Measurements from ENCODE around the gene CACNA1S. TPM values are rescaled to one million over a fixed set of nuclear protein-coding genes. Genes with fewer than 3 reads are reported as not detected.

The CACNA1S gene
- total RNA-seq, 1 experiment from 2014 or later: not detected

DNA sequence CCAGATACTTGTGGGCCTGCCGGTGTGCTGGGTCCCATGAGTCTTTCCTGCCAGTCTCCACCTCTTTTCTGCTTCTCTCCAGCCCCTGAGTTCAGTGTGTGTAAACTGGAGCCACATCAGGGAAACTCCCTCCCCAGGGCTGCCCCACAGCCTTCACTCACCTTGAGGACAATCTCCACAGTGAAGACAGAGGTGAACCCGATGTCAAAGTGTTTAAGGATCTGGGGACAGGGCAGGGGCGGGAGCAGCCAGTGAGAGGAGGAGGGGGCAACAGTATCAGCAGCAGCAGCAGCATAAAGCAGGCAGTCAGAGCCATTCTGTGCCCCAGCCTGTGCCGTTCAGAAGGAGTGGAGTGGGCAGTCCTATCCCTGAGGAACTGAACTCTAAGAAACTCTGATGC, 43.2 kb downstream of the CACNA1S start:
- H3K4me1 Mint-ChIP-seq: peaks cover 6 to 20% of the 10 kb centered on the region in 2 experiments
- no peaks in the 10 kb centered on the region for H3K27me3 ChIP-seq (ENCODE audit: insufficient read depth, low read length)
- no peaks in the 10 kb centered on the region for H3K9me3 ChIP-seq (ENCODE audit: control insufficient read depth, low read depth, low read length)
- H3K79me1 ChIP-seq (ENCODE audit: insufficient read depth, low read depth, low read length, poor library complexity, severe bottlenecking): no peaks in the 10 kb centered on the region
- H3K4me1 ChIP-seq (ENCODE audit: insufficient read depth, low read length): no peaks in the 10 kb centered on the region
- no peak overlapping the region for H2AK5ac ChIP-seq (ENCODE audit: insufficient read length, low read length)
- H2BK120ac ChIP-seq (ENCODE audit: low read depth, low read length, poor library complexity, severe bottlenecking): no peak overlapping the region
- H3K79me2 ChIP-seq (ENCODE audit: insufficient read depth, low read length): no peaks in the 10 kb centered on the region
- H3T11ph ChIP-seq (ENCODE audit: low read length): no peak overlapping the region
- no peak overlapping the region for H4K8ac ChIP-seq (replicated peaks; ENCODE audit: insufficient read length, low read depth, low read length)
- H3K23ac ChIP-seq (ENCODE audit: insufficient read length, low read depth, low read length): no peak overlapping the region
- TF ChIP-seq, protein P1, sequence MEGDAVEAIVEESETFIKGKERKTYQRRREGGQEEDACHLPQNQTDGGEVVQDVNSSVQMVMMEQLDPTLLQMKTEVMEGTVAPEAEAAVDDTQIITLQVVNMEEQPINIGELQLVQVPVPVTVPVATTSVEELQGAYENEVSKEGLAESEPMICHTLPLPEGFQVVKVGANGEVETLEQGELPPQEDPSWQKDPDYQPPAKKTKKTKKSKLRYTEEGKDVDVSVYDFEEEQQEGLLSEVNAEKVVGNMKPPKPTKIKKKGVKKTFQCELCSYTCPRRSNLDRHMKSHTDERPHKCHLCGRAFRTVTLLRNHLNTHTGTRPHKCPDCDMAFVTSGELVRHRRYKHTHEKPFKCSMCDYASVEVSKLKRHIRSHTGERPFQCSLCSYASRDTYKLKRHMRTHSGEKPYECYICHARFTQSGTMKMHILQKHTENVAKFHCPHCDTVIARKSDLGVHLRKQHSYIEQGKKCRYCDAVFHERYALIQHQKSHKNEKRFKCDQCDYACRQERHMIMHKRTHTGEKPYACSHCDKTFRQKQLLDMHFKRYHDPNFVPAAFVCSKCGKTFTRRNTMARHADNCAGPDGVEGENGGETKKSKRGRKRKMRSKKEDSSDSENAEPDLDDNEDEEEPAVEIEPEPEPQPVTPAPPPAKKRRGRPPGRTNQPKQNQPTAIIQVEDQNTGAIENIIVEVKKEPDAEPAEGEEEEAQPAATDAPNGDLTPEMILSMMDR (conservative IDR thresholded peaks at IDR 0.05): no peak
- no peak overlapping the region for H3K9ac ChIP-seq (ENCODE audit: extremely low read depth, insufficient read length, low read length)
- no peak overlapping the region for H4K5ac ChIP-seq (ENCODE audit: insufficient read length, low read depth, low read length)
- H3K4me2 ChIP-seq (ENCODE audit: insufficient read depth, insufficient read length, low read length): no peak overlapping the region
- H3K14ac ChIP-seq (ENCODE audit: insufficient read depth, low read length): no peak overlapping the region
- H3K27ac Mint-ChIP-seq: peak overlapping the region in 1 of 3 experiments; percentile 28; a peak in 2 of 7 replicates
- no peak overlapping the region for H3K27ac ChIP-seq (ENCODE audit: insufficient read length, low read depth, low read length)
- no peak overlapping the region for H2BK15ac ChIP-seq (ENCODE audit: low read depth, low read length)
- DNase-seq: no peak
- peaks cover 5% of the 10 kb centered on the region for H3K27me3 Mint-ChIP-seq (ENCODE audit: low read depth)
- H2BK5ac ChIP-seq (ENCODE audit: insufficient read length, low read length): no peak overlapping the region
- no peak overlapping the region for H2BK12ac ChIP-seq (ENCODE audit: insufficient read length, low read depth, low read length)
- H2AFZ ChIP-seq (ENCODE audit: low read length): no peak overlapping the region
- H3K18ac ChIP-seq (ENCODE audit: insufficient read length, low read depth, low read length): no peak overlapping the region
- H3K9me3 Mint-ChIP-seq: no peaks in the 10 kb centered on the region
- no peak overlapping the region for H3K56ac ChIP-seq (ENCODE audit: insufficient read length, low read depth, low read length)
- no peaks in the 10 kb centered on the region for H3K36me3 Mint-ChIP-seq (ENCODE audit: insufficient read depth in 1 of 3, low read depth in 3 of 3)
- H4K20me1 ChIP-seq (ENCODE audit: control insufficient read depth, insufficient read depth, insufficient read length): no peaks in the 10 kb centered on the region
- no CpG with 5 or more reads among the region's 4 CpGs for WGBS (ENCODE audit: extremely low coverage, insufficient read length, low lambda C conversion rate)
- no peaks in the 10 kb centered on the region for H3K23me2 ChIP-seq (ENCODE audit: insufficient read length, low read depth, low read length, poor library complexity, severe bottlenecking)
- H3K4me3 Mint-ChIP-seq: no peak overlapping the region
- no peak overlapping the region for H3K4ac ChIP-seq (ENCODE audit: low read depth, low read length)
- H4K91ac ChIP-seq (ENCODE audit: insufficient read length, low read depth, low read length): no peak overlapping the region
- H2BK20ac ChIP-seq (ENCODE audit: low read depth, low read length, poor library complexity, severe bottlenecking): no peak overlapping the region

Data from H9 (cell line).